ENCODE data around the gene ITIH1.

ITIH1 gene

DNA sequence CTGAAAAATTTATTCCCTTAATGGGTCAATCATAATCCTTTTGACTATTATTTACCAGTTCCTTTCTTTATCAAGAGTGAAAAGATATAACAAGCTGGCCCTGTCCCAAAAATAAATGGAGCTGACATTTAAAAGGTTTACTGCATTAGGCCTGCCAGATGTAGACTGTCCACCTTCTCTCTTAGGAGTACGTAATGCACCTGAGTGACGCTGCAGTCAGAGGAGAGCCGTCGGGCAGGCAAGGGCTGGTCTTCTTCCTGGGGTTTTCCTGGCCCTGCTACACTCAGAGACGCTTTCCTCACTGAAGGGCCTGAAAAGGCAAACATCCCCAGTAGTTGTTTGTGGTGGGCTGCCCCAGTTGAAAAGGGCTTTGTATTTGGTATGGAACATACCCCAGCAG, 34.2 kb upstream of the ITIH1 start:
- no peak overlapping the region for H3K4me3 ChIP-seq (ENCODE audit: low read depth, low read length)
- TF ChIP-seq, protein P1, sequence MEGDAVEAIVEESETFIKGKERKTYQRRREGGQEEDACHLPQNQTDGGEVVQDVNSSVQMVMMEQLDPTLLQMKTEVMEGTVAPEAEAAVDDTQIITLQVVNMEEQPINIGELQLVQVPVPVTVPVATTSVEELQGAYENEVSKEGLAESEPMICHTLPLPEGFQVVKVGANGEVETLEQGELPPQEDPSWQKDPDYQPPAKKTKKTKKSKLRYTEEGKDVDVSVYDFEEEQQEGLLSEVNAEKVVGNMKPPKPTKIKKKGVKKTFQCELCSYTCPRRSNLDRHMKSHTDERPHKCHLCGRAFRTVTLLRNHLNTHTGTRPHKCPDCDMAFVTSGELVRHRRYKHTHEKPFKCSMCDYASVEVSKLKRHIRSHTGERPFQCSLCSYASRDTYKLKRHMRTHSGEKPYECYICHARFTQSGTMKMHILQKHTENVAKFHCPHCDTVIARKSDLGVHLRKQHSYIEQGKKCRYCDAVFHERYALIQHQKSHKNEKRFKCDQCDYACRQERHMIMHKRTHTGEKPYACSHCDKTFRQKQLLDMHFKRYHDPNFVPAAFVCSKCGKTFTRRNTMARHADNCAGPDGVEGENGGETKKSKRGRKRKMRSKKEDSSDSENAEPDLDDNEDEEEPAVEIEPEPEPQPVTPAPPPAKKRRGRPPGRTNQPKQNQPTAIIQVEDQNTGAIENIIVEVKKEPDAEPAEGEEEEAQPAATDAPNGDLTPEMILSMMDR (IDR thresholded peaks at IDR 0.05; ENCODE audit: borderline replicate concordance, insufficient read depth, low read depth, low read length) = no peak

DNA sequence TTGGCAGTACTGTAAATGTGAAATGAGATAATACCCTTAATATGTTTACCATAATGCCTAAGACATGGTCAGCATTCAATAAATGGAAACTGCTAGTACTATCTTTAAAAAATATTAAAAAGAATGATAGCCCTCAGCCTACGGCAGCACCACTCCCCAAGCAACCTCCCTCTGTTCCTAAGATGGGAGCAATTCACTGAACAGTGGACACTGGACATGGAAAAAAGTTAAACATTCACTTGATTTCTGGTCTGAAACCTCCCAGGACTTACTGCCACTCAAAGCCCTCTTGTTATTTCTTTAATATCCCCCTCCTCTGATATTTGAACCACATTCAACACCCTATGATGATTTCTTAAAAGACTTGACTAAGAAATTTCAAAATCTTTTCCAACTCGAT, 33.7 kb upstream of the ITIH1 start:
- no peak overlapping the region for H3K4me3 ChIP-seq (ENCODE audit: low read depth, low read length)
- TF ChIP-seq, protein P1 (IDR thresholded peaks at IDR 0.05; ENCODE audit: borderline replicate concordance, insufficient read depth, low read depth, low read length) = no peak

DNA sequence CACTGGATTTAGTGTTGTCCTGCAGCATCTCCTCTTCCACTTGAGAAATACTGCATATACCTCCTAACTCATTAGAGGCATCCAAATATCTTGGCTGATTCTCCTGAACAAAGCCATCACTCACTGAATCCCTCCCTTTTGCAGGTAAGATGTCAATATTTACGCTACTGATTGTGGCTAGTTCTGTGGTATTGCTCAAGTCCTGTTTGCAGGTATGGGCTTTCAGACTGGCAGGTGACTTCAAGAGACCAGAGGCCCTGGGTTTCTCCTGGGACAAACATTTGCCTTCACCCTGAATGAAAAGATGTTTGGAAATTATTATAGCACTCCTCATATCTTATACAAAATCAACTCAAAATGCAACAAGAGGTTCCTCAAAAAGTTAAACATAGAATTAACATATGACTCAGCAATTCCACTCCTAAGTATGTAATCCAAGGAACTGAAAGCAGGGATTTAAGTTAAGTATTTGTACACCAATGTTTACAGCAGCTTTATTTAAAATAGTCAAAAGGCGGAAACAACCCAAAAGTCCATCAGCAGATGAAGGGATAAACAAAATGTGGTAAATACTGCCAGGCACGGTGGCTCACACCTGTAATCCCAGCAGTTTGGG, 25.2 kb upstream of the ITIH1 start:
- H3K4me3 ChIP-seq (ENCODE audit: low read depth, low read length) = no peak overlapping the region
- TF ChIP-seq, protein P1 (IDR thresholded peaks at IDR 0.05; ENCODE audit: borderline replicate concordance, insufficient read depth, low read depth, low read length) = no peak

DNA sequence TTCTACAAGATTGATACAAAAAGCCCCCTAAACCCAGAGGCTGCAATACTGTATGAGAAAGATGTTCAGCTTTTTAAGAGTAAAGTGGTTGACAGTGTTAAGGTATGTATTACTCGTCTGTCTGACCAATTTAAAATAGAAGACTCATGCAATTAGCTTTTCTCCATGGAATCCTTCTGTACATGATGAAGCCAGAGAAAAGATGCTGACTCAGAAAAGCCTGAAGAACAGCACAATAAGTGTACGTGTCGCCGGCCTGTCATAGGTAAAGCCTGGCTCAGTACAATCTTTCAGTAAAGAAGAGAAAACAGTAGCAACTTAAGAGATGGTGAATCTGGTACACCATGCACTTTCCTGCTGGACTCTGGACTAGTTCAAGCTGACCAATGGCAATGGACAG, 23.0 kb upstream of the ITIH1 start:
- TF ChIP-seq, protein P1 (IDR thresholded peaks at IDR 0.05; ENCODE audit: borderline replicate concordance, insufficient read depth, low read depth, low read length) = no peak
- no peak overlapping the region for H3K4me3 ChIP-seq (ENCODE audit: low read depth, low read length)

DNA sequence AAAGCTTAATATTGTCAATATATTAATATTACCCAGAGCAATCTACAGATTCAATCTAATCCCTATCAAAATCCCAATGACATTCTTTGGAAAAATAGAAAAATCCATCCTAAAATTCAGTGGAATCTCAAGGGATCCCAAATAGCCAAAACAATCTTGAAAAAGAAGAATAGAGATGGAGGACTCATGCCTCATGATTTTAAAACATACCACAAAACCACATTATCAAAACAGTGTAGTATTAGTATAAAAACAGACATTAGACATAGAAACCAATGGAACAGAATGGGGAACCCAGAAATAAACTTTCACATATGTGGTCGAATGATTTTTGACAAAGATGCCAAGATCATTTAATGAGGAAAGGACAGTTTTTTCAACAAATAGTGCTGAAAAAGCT, 21.3 kb upstream of the ITIH1 start:
- H3K4me3 ChIP-seq (ENCODE audit: low read depth, low read length) = no peak overlapping the region
- TF ChIP-seq, protein P1 (IDR thresholded peaks at IDR 0.05; ENCODE audit: borderline replicate concordance, insufficient read depth, low read depth, low read length) = no peak

DNA sequence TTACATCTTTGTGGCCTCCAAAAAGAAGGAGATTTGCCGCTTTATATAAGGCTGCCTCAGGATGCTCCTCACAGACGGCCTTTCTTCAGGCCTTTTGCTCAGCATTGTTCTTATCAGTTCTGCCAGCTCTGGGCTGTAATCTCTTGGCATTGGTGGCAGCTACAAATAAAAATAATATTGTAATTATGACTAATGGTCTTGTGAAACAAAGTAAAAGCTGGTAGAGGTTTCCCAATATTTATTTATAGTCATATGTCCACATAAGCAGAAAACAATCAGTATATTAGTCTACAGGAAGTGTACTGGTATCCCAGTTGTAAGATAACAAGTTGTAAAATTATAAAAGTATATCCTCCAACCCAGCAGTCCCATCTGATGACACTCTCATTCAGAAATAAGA, 13.9 kb upstream of the ITIH1 start:
- TF ChIP-seq, protein P1 (IDR thresholded peaks at IDR 0.05; ENCODE audit: borderline replicate concordance, insufficient read depth, low read depth, low read length) = no peak
- H3K4me3 ChIP-seq (ENCODE audit: low read depth, low read length) = no peak overlapping the region

DNA sequence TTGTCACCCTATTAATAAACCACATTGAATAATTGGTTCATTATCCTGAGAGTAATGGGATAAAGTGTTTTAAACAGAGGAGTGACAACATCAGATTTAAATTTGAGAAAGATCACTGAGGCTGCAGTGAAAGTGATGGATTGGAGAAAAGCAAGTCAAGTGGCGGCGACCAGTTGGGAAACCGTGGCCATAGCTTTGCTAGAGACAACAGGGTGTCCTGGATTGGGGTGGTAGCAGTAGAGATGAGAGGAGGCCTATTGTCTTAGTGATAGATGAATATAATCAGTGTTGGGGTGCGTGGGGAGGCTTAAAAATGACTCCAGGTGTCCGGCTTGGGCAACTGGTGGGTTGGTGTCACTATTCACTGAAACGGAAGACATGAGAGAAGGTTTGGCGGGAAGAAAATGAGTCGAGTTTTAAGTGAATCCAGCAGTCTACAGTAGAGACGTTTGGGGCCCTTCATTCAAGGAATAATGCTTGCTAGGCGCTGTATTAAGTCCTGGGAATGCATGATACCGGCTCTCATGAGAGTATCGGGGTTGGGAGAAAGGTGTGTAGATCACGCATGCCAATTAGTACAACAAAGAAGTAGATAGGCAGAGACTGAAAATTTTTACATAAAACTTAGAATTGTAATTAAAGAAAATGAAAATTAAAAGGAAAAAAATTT, 7.5 kb upstream of the ITIH1 start:
- TF ChIP-seq, protein P1 (IDR thresholded peaks at IDR 0.05; ENCODE audit: borderline replicate concordance, insufficient read depth, low read depth, low read length) = no peak
- peak overlapping the region; percentile 82 for H3K4me3 ChIP-seq (ENCODE audit: low read depth, low read length)
